ENCODE measurements around the gene EPC2. TPM values are rescaled to one million over a fixed set of nuclear protein-coding genes. Genes with fewer than 3 reads are reported as not detected.

Gene EPC2
- total and polyA plus RNA-seq, 4 donors: 7.0 to 65.3 (median 20.8) TPM

- DNase-seq: no peak
- H3K4me3 ChIP-seq: no peak overlapping the region
- 94% methylated on average over 6 of the region's 6 CpGs for WGBS, 2 donors
- H3K4me1 ChIP-seq (ENCODE audit: control insufficient read depth in 5 of 5, insufficient read depth in 5 of 5, low read length in 5 of 5): peaks cover 7 to 24% (median 11%) of the 10 kb centered on the region in 5 donors
- no peak for ATAC-seq (ENCODE audit: insufficient read depth, low FRiP score)
- no peak overlapping the region for H3K9ac ChIP-seq (ENCODE audit: insufficient read depth in 1 of 2, low read length in 2 of 2)
- H3K27ac ChIP-seq (ENCODE audit: low read depth in 1 of 2, low read length in 1 of 2): no peak overlapping the region
- H3K36me3 ChIP-seq (ENCODE audit: control insufficient read depth in 4 of 4, insufficient read depth in 4 of 4, low read length in 4 of 4): peaks cover 0 to 5% (median 0%) of the 10 kb centered on the region in 4 donors
- H3K27me3 ChIP-seq (ENCODE audit: control insufficient read depth in 3 of 3, insufficient read depth in 3 of 3, low read length in 2 of 3): no peaks in the 10 kb centered on the region
- TF ChIP-seq, protein P1, sequence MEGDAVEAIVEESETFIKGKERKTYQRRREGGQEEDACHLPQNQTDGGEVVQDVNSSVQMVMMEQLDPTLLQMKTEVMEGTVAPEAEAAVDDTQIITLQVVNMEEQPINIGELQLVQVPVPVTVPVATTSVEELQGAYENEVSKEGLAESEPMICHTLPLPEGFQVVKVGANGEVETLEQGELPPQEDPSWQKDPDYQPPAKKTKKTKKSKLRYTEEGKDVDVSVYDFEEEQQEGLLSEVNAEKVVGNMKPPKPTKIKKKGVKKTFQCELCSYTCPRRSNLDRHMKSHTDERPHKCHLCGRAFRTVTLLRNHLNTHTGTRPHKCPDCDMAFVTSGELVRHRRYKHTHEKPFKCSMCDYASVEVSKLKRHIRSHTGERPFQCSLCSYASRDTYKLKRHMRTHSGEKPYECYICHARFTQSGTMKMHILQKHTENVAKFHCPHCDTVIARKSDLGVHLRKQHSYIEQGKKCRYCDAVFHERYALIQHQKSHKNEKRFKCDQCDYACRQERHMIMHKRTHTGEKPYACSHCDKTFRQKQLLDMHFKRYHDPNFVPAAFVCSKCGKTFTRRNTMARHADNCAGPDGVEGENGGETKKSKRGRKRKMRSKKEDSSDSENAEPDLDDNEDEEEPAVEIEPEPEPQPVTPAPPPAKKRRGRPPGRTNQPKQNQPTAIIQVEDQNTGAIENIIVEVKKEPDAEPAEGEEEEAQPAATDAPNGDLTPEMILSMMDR (IDR thresholded peaks at IDR 0.05; ENCODE audit: control extremely low read depth, extremely low read depth): no peak
- H3K9me3 ChIP-seq (ENCODE audit: control insufficient read depth in 4 of 4, insufficient read depth in 3 of 4, low read length in 3 of 4): no peaks in the 10 kb centered on the region
These were observed 74.7 kb downstream of the EPC2 start for GRCh38 chr2:148719195-148719749.

GRCh38 chr2:148719941-148720436 is 75.4 kb downstream of the EPC2 start:
- 44 to 75% methylated on average over 2 of the region's 2 CpGs for WGBS, 2 donors
- TF ChIP-seq, protein P1 (IDR thresholded peaks at IDR 0.05; ENCODE audit: control extremely low read depth, extremely low read depth): no peak
- no peak overlapping the region for H3K9ac ChIP-seq (ENCODE audit: insufficient read depth in 1 of 2, low read length in 2 of 2)
- no peaks in the 10 kb centered on the region for H3K27me3 ChIP-seq (ENCODE audit: control insufficient read depth in 3 of 3, insufficient read depth in 3 of 3, low read length in 2 of 3)
- peaks cover 7 to 24% (median 11%) of the 10 kb centered on the region in 5 donors for H3K4me1 ChIP-seq (ENCODE audit: control insufficient read depth in 5 of 5, insufficient read depth in 5 of 5, low read length in 5 of 5)
- DNase-seq (peak in 2 of 3 donors; percentile 12 to 17), ATAC-seq (ENCODE audit: insufficient read depth, low FRiP score) (no peak)
- peaks cover 0 to 5% (median 0%) of the 10 kb centered on the region in 4 donors for H3K36me3 ChIP-seq (ENCODE audit: control insufficient read depth in 4 of 4, insufficient read depth in 4 of 4, low read length in 4 of 4)
- no peak overlapping the region for H3K27ac ChIP-seq (ENCODE audit: low read depth in 1 of 2, low read length in 1 of 2)
- no peaks in the 10 kb centered on the region for H3K9me3 ChIP-seq (ENCODE audit: control insufficient read depth in 4 of 4, insufficient read depth in 3 of 4, low read length in 3 of 4)
- H3K4me3 ChIP-seq: no peak overlapping the region

GRCh38 chr2:148720501-148721001 is 76.0 kb downstream of the EPC2 start:
- no peak for ATAC-seq (ENCODE audit: insufficient read depth, low FRiP score)
- Histone ChIP-seq H3K9ac (ENCODE audit: insufficient read depth in 1 of 2, low read length in 2 of 2) (no peak overlapping the region), H3K36me3 (ENCODE audit: control insufficient read depth in 4 of 4, insufficient read depth in 4 of 4, low read length in 4 of 4) (peaks cover 0 to 5% (median 0%) of the 10 kb centered on the region in 4 donors), H3K4me3 (no peak overlapping the region), H3K27me3 (ENCODE audit: control insufficient read depth in 3 of 3, insufficient read depth in 3 of 3, low read length in 2 of 3) (no peaks in the 10 kb centered on the region), H3K9me3 (ENCODE audit: control insufficient read depth in 4 of 4, insufficient read depth in 3 of 4, low read length in 3 of 4) (no peaks in the 10 kb centered on the region), H3K4me1 (ENCODE audit: control insufficient read depth in 5 of 5, insufficient read depth in 5 of 5, low read length in 5 of 5) (peaks cover 7 to 24% (median 11%) of the 10 kb centered on the region in 5 donors), H3K27ac (ENCODE audit: low read depth in 1 of 2, low read length in 1 of 2) (no peak overlapping the region)
- TF ChIP-seq, protein P1 (IDR thresholded peaks at IDR 0.05; ENCODE audit: control extremely low read depth, extremely low read depth): no peak
- 68 to 72% methylated on average over 20 of the region's 20 CpGs for WGBS, 2 donors
- peak; percentile 76 to 93 (median 88) for DNase-seq

Data from lung (tissue), 12 donors.